GM12865 (cell line): Measurements from ENCODE around the gene SCNN1G.

Source experiments
- DNase-seq: peaks from one replicate; pipeline ENCODE4 v3.0.0; 2010; ENCODE audit warnings: low read depth
- H3K4me3 ChIP-seq: 2 replicates; pipeline ENCODE4 v1.5.1; 2011; ENCODE audit warnings: mild to moderate bottlenecking, low read depth, low read length, control low read depth
- CTCF ChIP-seq: IDR thresholded peaks from 2 replicates; pipeline ENCODE4 v1.5.1; 2011; ENCODE audit warnings: low read length, control low read depth, low read depth, inconsistent platforms; ENCODE audit not compliant: insufficient read depth; ENCODE audit errors: missing control alignments

SCNN1G gene

GRCh38 chr16:23146877-23147601 is 35.5 kb upstream of the SCNN1G start:
- H3K4me3 ChIP-seq: no peak overlapping the region
- no peak for TF ChIP-seq CTCF
- no peak for DNase-seq

GRCh38 chr16:23147666-23148065 is 34.9 kb upstream of the SCNN1G start:
- DNase-seq: no peak
- no peak for TF ChIP-seq CTCF
- H3K4me3 ChIP-seq: peak overlapping the region; percentile 78; the same call in 1 of the 2 replicates

GRCh38 chr16:23148166-23148512 is 34.4 kb upstream of the SCNN1G start:
- DNase-seq: no peak
- no peak for TF ChIP-seq CTCF

GRCh38 chr16:23148513-23149266 is 33.9 kb upstream of the SCNN1G start:
- peak; percentile 70 for DNase-seq
- TF ChIP-seq CTCF: no peak

More at GRCh38 chr16:23148166-23148512, 34.4 kb upstream of the SCNN1G start:
- peak overlapping the region; percentile 78 for H3K4me3 ChIP-seq

GRCh38 chr16:23149267-23149992 is 33.1 kb upstream of the SCNN1G start, which contains the start of gene USP31:
Gene USP31 (minus strand): TSS chr16:23149452. CDS start chr16:23149270, 182 bp downstream.
- H3K4me3 ChIP-seq: peak within 1 kb of the TSS; percentile 78
- no peak for TF ChIP-seq CTCF
- peak; percentile 96 for DNase-seq

More at GRCh38 chr16:23148513-23149266, 33.9 kb upstream of the SCNN1G start:
- peak overlapping the region; percentile 78 for H3K4me3 ChIP-seq

- peak overlapping the region; percentile 61 for H3K4me3 ChIP-seq
These were observed 32.6 kb upstream of the SCNN1G start for GRCh38 chr16:23149993-23150364.

More at GRCh38 chr16:23149993-23150364, 32.6 kb upstream of the SCNN1G start:
- no peak for TF ChIP-seq CTCF
- DNase-seq: no peak
